K562 treated with DMSO at 1 percent for 4 hours (cell line): ENCODE results near the gene IFT20. TPM values are rescaled to one million over a fixed set of nuclear protein-coding genes. Genes with fewer than 3 reads are reported as not detected.

Source experiments
- total RNA-seq: library from RNA; unstranded; fragments of 300-600 nt; gene quantifications from 2 replicates; pipeline ENCODE4 v1.2.3, GENCODE V29; 2022; ENCODE audit not compliant: insufficient read depth

IFT20 gene, protein sequence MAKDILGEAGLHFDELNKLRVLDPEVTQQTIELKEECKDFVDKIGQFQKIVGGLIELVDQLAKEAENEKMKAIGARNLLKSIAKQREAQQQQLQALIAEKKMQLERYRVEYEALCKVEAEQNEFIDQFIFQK
- 45.9 and 48.3 TPM in 2 replicates for total RNA-seq

GRCh38 chr17:28335201-28335958 lies at the start of gene IFT20, which contains the start of gene TNFAIP1:
TSS of gene IFT20 (minus strand) at chr17:28335472. CDS start at chr17:28331985, 3,487 bp downstream.
TSS of gene TNFAIP1 (plus strand) at chr17:28335761. CDS start at chr17:28339522, 3,761 bp downstream.

GRCh38 chr17:28371245-28372202 lies 36.3 kb upstream of the IFT20 start, which contains the start of gene SARM1:
TSS of gene SARM1 (plus strand) at chr17:28371694. CDS start at chr17:28372033, 339 bp downstream.

DNA sequence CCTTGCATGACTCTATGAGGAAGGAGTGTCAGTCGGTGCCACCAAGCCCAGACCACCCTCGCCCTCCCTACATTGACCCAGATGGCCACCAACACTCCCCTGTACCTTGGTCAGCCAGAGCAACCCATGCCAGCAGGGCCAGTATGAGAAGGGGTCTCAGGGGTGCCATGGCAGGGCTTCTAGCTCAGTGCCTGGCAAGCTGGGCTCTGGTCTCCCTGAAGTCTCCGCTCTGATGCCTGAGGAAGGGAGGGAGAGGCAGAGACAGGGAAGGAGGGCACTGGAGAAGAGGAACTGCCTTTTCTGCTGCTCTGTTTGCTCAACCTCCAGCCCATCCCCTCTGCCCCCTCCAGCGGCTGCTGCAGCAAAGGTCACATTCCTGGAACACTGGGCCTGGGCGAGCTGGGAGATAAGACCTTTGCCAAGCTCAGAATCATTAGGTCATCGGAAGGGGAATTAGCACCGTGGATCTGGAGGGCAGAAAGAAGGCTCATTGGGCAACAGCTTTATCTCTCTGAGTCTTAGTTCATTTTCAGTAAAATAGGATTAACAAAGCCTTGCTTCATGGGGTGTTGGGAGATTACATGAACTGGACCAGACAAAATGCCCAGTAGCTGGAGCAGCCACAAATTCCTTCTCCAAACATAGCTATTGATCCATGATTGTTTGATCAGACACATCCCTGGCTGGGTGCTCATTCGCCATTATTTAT lies 34.9 kb upstream of the IFT20 start, which contains the start of gene VTN:
VTN (minus strand) TSS at position 273 of the 709 bp plus-strand sequence; CDS start at position 169, 104 bp downstream.

GRCh38 chr17:28364665-28365363 lies 29.5 kb upstream of the IFT20 start, which contains the start of gene SEBOX:
TSS of gene SEBOX (minus strand) at chr17:28365199. CDS start at chr17:28365151, 48 bp downstream.

GRCh38 chr17:28357061-28357900 lies 22.0 kb upstream of the IFT20 start, which contains the start of gene POLDIP2:
TSS of gene POLDIP2 (minus strand) at chr17:28357527. CDS start at chr17:28357448, 79 bp downstream.

GRCh38 chr17:28318759-28319597 lies 16.3 kb downstream of the IFT20 start, which contains the start of gene TMEM97:
TSS of gene TMEM97 (plus strand) at chr17:28319200. CDS start at chr17:28319240, 40 bp downstream.

Other genes starting within 250 kb of the IFT20 start
- 19.2 and 25.7 TPM in 2 replicates for gene TMEM97, start 16.3 kb downstream of the IFT20 start, total RNA-seq
- 10.5 and 16.4 TPM in 2 replicates for gene TNFAIP1, start 289 bp upstream of the IFT20 start, total RNA-seq
- gene POLDIP2, start 22.1 kb upstream of the IFT20 start, total RNA-seq, result 69.0 and 78.3 TPM in 2 replicates
- not detected in 2 replicates for gene SEBOX, start 29.7 kb upstream of the IFT20 start, total RNA-seq
- gene VTN, start 34.8 kb upstream of the IFT20 start, total RNA-seq, result 0.47 TPM in 1 of 2 replicates, not detected in the other
- 1.3 and 3.2 TPM in 2 replicates for gene SARM1, start 36.2 kb upstream of the IFT20 start, total RNA-seq
- 1.3 and 2.7 TPM in 2 replicates for gene SLC46A1, start 70.7 kb upstream of the IFT20 start, total RNA-seq
- not detected in 2 replicates for gene SLC13A2, start 138.2 kb upstream of the IFT20 start, total RNA-seq
- gene FOXN1, start 170.9 kb upstream of the IFT20 start, total RNA-seq, result not detected in 2 replicates
- 29.6 and 34.4 TPM in 2 replicates for gene UNC119, start 217.2 kb upstream of the IFT20 start, total RNA-seq
- 92.0 and 97.4 TPM in 2 replicates for gene PIGS, start 236.1 kb upstream of the IFT20 start, total RNA-seq
- 52.1 and 58.6 TPM in 2 replicates for gene ALDOC, start 241.4 kb upstream of the IFT20 start, total RNA-seq